PC-3 (cell line): ENCODE results near the gene POPDC2. TPM values are rescaled to one million over a fixed set of nuclear protein-coding genes. Genes with fewer than 3 reads are reported as not detected.

Experiments used
- ATAC-seq: fragments of 200-7000 bp; cut with Tn5 transposase; 2 replicates; pipeline ENCODE4 v1.9.1; 2020; ENCODE audit warnings: mild to moderate bottlenecking, moderate library complexity
- BruUV-seq: library from RNA; stranded (reverse); fragments of 400-500 nt; replicated peaks from 2 replicates; lab custom pipeline; 2021; lab: Mats Ljungman, UMichigan
- CTCF ChIA-PET: fragments of 300-600 bp; sonication (Branson Sonifier 250); formaldehyde crosslinking; loops from one replicate; lab custom pipeline; 2022; ENCODE audit warnings: antibody characterized with exemption; lab: Charles Lee
- POLR2A ChIA-PET: fragments of 300-600 bp; sonication (Branson Sonifier 250); formaldehyde crosslinking; loops from one replicate; lab custom pipeline; 2022; ENCODE audit warnings: antibody characterized with exemption; ENCODE audit not compliant: unreplicated experiment; lab: Charles Lee
- DNase-seq: peaks from one replicate; pipeline ENCODE4 v3.0.0-alpha.2; 2015
- H2AFZ ChIP-seq: fragments of 300-600 bp; sonication (generic); 2 replicates; pipeline ENCODE4 v1.6.0; 2016; ENCODE audit warnings: antibody characterized with exemption, low read length
- H3F3A ChIP-seq: fragments of 300-600 bp; sonication (generic); one replicate; pipeline ENCODE4 v1.6.0; 2017; ENCODE audit warnings: antibody characterized with exemption, low read length, control low read depth, mild to moderate bottlenecking; ENCODE audit not compliant: unreplicated experiment
- H3K27ac ChIP-seq: fragments of 300-600 bp; sonication (generic); 2 replicates; pipeline ENCODE4 v1.5.1; 2016; ENCODE audit warnings: mild to moderate bottlenecking, low read length
- H3K27me3 ChIP-seq: fragments of 300-600 bp; sonication (generic); 2 replicates; pipeline ENCODE4 v1.6.1; 2016; ENCODE audit warnings: low read length, mixed read lengths
- H3K36me3 ChIP-seq: fragments of 300-600 bp; sonication (generic); 2 replicates; pipeline ENCODE4 v1.6.1; 2016; ENCODE audit warnings: low read depth, mixed run types, low read length, mixed read lengths
- H3K4me1 ChIP-seq: fragments of 300-600 bp; sonication (generic); 2 replicates; pipeline ENCODE4 v1.5.1; 2016; ENCODE audit warnings: low read length; ENCODE audit not compliant: insufficient read depth
- H3K4me2 ChIP-seq: fragments of 300-600 bp; sonication (generic); 2 replicates; pipeline ENCODE4 v1.6.0; 2016; ENCODE audit warnings: low read length
- H3K4me3 ChIP-seq: fragments of 300-600 bp; sonication (generic); 2 replicates; pipeline ENCODE4 v1.5.1; 2016; ENCODE audit warnings: mild to moderate bottlenecking, low read length, mixed read lengths
- H3K79me2 ChIP-seq: fragments of 300-600 bp; sonication (generic); 2 replicates; pipeline ENCODE4 v1.6.1; 2017; ENCODE audit warnings: low read length, mixed read lengths
- H3K9ac ChIP-seq: fragments of 300-600 bp; sonication (generic); 2 replicates; pipeline ENCODE4 v1.6.0; 2016; ENCODE audit warnings: mild to moderate bottlenecking, low read length
- H3K9me2 ChIP-seq: fragments of 300-600 bp; sonication (generic); replicated peaks from 2 replicates; pipeline ENCODE4 v1.6.1; 2016; ENCODE audit warnings: mixed run types, low read length, mixed read lengths
- H3K9me3 ChIP-seq: fragments of 300-600 bp; sonication (generic); 2 replicates; pipeline ENCODE4 v1.6.1; 2016; ENCODE audit warnings: low read length, mixed read lengths
- H4K20me1 ChIP-seq: fragments of 300-600 bp; sonication (generic); 2 replicates; pipeline ENCODE4 v1.6.1; 2016; ENCODE audit warnings: low read length, mixed read lengths
- CTCF ChIP-seq: fragments of 300-600 bp; sonication (generic); conservative IDR thresholded peaks from 2 replicates; pipeline ENCODE4 v1.5.1; 2017; ENCODE audit warnings: antibody characterized with exemption, low read depth, mild to moderate bottlenecking, low read length
- EZH2 ChIP-seq: fragments of 300-600 bp; sonication (generic); IDR thresholded peaks from one replicate; pipeline ENCODE4 v1.6.1; 2017; ENCODE audit warnings: antibody characterized with exemption, mild to moderate bottlenecking, low read length; ENCODE audit not compliant: unreplicated experiment
- EZH2phosphoT487 ChIP-seq: fragments of 300-600 bp; sonication (generic); IDR thresholded peaks from 2 replicates; pipeline ENCODE4 v1.6.1; 2018; ENCODE audit warnings: mild to moderate bottlenecking, antibody characterized with exemption, low read length, borderline replicate concordance
- intact Hi-C: fragments of 100-400 bp; cut with micrococcal nuclease; formaldehyde crosslinking; loops from 2 replicates; pipeline ENCODE4 v1.9.0; 2023
- total RNA-seq: library from RNA; depleted of rRNA; stranded (reverse); fragments of >200 nt; gene quantifications from 2 replicates; pipeline ENCODE4 v1.2.3, GENCODE V29; 2014

Gene POPDC2
- total RNA-seq, 1 experiment from 2014 or later, result 0.62 TPM

DNA sequence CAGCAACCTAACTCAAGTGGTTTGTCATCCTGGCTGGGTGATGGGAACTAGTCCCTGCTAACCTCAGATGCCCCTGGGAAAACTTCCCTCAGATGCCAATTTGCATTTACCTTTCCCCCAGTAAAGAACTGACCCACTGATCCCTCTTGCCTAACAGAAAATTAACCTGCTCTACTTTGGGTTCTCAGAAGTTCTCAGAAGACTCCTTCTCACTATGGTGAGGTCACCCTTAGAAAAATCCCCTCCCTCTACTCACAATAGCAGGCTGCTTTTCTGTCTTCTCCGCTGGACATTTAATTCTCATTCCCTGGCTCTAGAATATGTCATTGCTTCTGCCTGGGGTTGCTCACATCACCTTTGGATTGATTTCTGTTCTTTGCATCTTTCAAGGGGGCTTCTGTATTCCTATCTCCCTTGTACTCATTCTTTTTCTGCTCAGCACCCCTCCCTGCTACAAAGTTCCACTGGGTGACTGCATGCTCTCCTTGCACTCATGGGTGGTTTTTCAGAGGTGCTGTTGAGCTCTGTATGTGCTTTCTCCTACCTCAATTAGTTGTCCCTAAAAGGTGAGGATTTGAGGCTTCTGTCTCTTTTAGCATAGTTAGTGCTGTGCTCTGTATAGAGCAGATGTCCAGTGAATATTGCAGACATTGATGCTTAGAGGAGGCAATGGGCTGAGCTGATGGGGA is 61.8 kb downstream of the POPDC2 start:
- H2AFZ ChIP-seq, result no peak overlapping the region
- H4K20me1 ChIP-seq, result no peaks in the 10 kb centered on the region
- no peaks in the 10 kb centered on the region for H3K9me2 ChIP-seq
- H3K36me3 ChIP-seq, result no peaks in the 10 kb centered on the region
- no peaks in the 10 kb centered on the region for H3F3A ChIP-seq
- ChIA-PET POLR2A (no interaction called here), CTCF (no interaction called here)
- BruUV-seq, result no TSS peak
- no peaks in the 10 kb centered on the region for H3K9me3 ChIP-seq
- H3K4me2 ChIP-seq, result no peak overlapping the region
- H3K79me2 ChIP-seq, result no peaks in the 10 kb centered on the region
- H3K27me3 ChIP-seq, result no peaks in the 10 kb centered on the region
- no peak overlapping the region for H3K27ac ChIP-seq
- intact Hi-C loops, result no loop called here
- ATAC-seq, result no peak
- H3K9ac ChIP-seq, result no peak overlapping the region
- no peak overlapping the region for H3K4me3 ChIP-seq
- TF ChIP-seq EZH2, result no peak
- TF ChIP-seq EZH2phosphoT487, result no peak
- TF ChIP-seq CTCF, result no peak
- peaks cover 5% of the 10 kb centered on the region; the same call in 1 of the 2 replicates for H3K4me1 ChIP-seq
- DNase-seq, result no peak

GRCh38 chr3:119597548-119598288 is 62.7 kb downstream of the POPDC2 start, which contains the start of gene PLA1A:
Gene PLA1A, plus strand, starts transcription at chr3:119597885. Its CDS starts 29 bp downstream, at chr3:119597914.
- ChIA-PET CTCF (no interaction called here), POLR2A (no interaction called here)
- Histone ChIP-seq H3F3A (no peaks in the 10 kb centered on the region), H3K4me3 (no peak within 1 kb of the TSS), H3K9ac (no peak within 1 kb of the TSS), H4K20me1 (no peaks in the 10 kb centered on the region), H3K9me2 (no peaks in the 10 kb centered on the region), H2AFZ (peak within 1 kb of the TSS; percentile 29; the same call in 1 of the 2 replicates), H3K27ac (no peak within 1 kb of the TSS), H3K27me3 (no peaks in the 10 kb centered on the region), H3K79me2 (no peaks in the 10 kb centered on the region), H3K9me3 (no peaks in the 10 kb centered on the region), H3K4me2 (no peak within 1 kb of the TSS), H3K4me1 (peaks cover 5% of the 10 kb centered on the region; the same call in 1 of the 2 replicates), H3K36me3 (no peaks in the 10 kb centered on the region)
- no TSS peak for BruUV-seq
- intact Hi-C loops, result no loop called here
- DNase-seq (peak; percentile 8), ATAC-seq (no peak)
- no peak for TF ChIP-seq EZH2phosphoT487

- Histone ChIP-seq H3F3A (no peaks in the 10 kb centered on the region), H3K79me2 (no peaks in the 10 kb centered on the region), H3K4me3 (no peak overlapping the region), H3K9me3 (no peaks in the 10 kb centered on the region), H3K4me2 (no peak overlapping the region), H2AFZ (no peak overlapping the region), H3K9me2 (no peaks in the 10 kb centered on the region), H3K9ac (no peak overlapping the region), H3K27ac (no peak overlapping the region), H3K4me1 (peaks cover 5% of the 10 kb centered on the region; the same call in 1 of the 2 replicates), H3K36me3 (no peaks in the 10 kb centered on the region), H3K27me3 (no peaks in the 10 kb centered on the region), H4K20me1 (no peaks in the 10 kb centered on the region)
- ChIA-PET CTCF (no interaction called here), POLR2A (no interaction called here)
- no TSS peak for BruUV-seq
- ATAC-seq (no peak), DNase-seq (no peak)
- intact Hi-C loops, result no loop called here
- TF ChIP-seq EZH2phosphoT487, result no peak
- no peak for TF ChIP-seq EZH2
- no peak for TF ChIP-seq CTCF
Measured at GRCh38 chr3:119596398-119596797, 64.0 kb downstream of the POPDC2 start.
